Brain microvascular endothelial cell (primary cell): ENCODE measurements around the gene CNOT4.

Experiments
- DNase-seq: peaks from one replicate; pipeline ENCODE4 v3.0.0-alpha.2; 2020
- H3K27ac ChIP-seq: fragments of 250-450 bp; sonication (Bioruptor Pico); 2 replicates; pipeline ENCODE4 v1.5.1; 2020; ENCODE audit warnings: mild to moderate bottlenecking, moderate library complexity
- H3K27me3 ChIP-seq: fragments of 250-450 bp; sonication (Bioruptor Pico); replicated peaks from 2 replicates; pipeline ENCODE4 v1.5.1; 2020; ENCODE audit warnings: mild to moderate bottlenecking
- H3K36me3 ChIP-seq: fragments of 250-450 bp; sonication (Bioruptor Pico); replicated peaks from 2 replicates; pipeline ENCODE4 v1.5.1; 2020; ENCODE audit warnings: mild to moderate bottlenecking
- H3K4me3 ChIP-seq: 2 replicates; pipeline ENCODE4 v1.5.1; 2011; ENCODE audit warnings: low read depth, mild to moderate bottlenecking, control low read depth, low read length, moderate library complexity
- in situ Hi-C: cut with HindIII; loops from 2 replicates; pipeline ENCODE4 v1.10.0; 2017; ENCODE audit warnings: low sequenced_read_pairs, low pct_ligation_motif_present
- TF ChIP-seq, protein P1 (sequence below): IDR thresholded peaks from 2 replicates; pipeline ENCODE4 v1.5.1; 2011; ENCODE audit warnings: low read depth, mild to moderate bottlenecking, moderate library complexity, low read length, control low read depth, inconsistent platforms; ENCODE audit errors: missing control alignments

CNOT4 gene

DNA sequence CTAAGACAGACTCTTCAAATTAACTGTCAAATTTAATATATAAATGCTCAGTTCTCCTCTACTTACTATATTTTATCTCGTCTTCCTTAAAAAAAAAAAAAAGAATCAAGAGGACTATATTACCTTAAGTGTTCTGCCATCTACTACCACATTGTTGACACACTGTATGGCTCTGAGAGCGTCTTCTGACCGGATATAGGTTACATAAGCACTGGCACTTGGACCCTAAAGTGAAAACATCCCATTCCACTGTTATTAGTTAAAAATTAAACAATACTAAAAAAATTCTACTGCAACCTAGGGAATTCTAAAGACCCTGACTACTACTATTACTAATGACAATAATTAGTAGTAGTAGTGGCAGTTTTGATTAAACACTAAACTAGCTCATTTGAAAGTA is 95.7 kb downstream of the CNOT4 start:
- in situ Hi-C loops = no loop called here
- Histone ChIP-seq H3K27ac (no peak overlapping the region), H3K36me3 (no peaks in the 10 kb centered on the region), H3K27me3 (no peaks in the 10 kb centered on the region), H3K4me3 (no peak overlapping the region)
- DNase-seq = no peak
- TF ChIP-seq, protein P1, sequence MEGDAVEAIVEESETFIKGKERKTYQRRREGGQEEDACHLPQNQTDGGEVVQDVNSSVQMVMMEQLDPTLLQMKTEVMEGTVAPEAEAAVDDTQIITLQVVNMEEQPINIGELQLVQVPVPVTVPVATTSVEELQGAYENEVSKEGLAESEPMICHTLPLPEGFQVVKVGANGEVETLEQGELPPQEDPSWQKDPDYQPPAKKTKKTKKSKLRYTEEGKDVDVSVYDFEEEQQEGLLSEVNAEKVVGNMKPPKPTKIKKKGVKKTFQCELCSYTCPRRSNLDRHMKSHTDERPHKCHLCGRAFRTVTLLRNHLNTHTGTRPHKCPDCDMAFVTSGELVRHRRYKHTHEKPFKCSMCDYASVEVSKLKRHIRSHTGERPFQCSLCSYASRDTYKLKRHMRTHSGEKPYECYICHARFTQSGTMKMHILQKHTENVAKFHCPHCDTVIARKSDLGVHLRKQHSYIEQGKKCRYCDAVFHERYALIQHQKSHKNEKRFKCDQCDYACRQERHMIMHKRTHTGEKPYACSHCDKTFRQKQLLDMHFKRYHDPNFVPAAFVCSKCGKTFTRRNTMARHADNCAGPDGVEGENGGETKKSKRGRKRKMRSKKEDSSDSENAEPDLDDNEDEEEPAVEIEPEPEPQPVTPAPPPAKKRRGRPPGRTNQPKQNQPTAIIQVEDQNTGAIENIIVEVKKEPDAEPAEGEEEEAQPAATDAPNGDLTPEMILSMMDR = no peak

DNA sequence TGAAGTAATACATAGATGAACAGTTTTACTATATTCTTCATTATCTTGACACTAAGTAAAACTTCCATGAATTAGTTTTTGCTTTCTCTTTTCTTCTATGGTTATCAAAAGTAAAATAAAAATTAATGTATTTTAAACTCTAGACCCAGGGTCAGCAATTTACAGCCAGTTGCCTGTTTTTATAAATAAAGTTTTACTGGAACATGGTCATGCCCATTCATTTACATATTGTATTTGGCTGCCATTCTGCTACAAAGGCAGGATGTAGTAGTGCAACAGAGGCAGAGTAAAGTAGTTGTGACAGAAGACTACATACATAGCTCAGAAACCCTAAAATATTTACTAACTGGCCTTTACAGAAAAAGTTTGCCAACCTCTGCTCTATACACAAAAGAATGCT is 98.8 kb downstream of the CNOT4 start:
- H3K36me3 ChIP-seq = no peaks in the 10 kb centered on the region
- H3K27ac ChIP-seq = no peak overlapping the region
- TF ChIP-seq, protein P1 = no peak
- H3K4me3 ChIP-seq = no peak overlapping the region
- DNase-seq = no peak
- H3K27me3 ChIP-seq = no peaks in the 10 kb centered on the region
- in situ Hi-C loops = no loop called here

GRCh38 chr7:135410543-135410942 is 99.4 kb downstream of the CNOT4 start:
- Histone ChIP-seq H3K27me3 (no peaks in the 10 kb centered on the region), H3K27ac (no peak overlapping the region), H3K4me3 (no peak overlapping the region), H3K36me3 (no peaks in the 10 kb centered on the region)
- TF ChIP-seq, protein P1 = no peak
- in situ Hi-C loops = no loop called here
- DNase-seq = no peak

GRCh38 chr7:135409845-135410542 is 99.9 kb downstream of the CNOT4 start:
- H3K4me3 ChIP-seq = no peak overlapping the region
- in situ Hi-C loops = no loop called here

DNA sequence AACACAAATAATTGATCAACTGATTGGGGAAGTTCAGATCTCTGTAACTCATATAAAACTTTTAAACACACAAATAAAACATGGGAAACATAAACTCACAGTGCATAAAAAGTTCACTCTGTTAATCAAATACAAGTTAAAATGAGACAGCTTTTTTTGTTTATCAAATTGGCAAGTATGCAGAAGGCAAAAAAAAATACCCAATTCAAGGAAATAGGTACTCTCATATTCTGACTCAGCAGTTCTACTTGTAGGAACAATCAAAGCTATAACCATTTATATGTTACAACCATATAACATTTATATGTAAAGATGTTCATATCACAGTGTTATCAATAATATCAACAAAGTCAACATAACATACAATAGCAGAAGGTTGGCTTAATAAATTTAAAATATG is 102.0 kb downstream of the CNOT4 start:
- H3K4me3 ChIP-seq = no peak overlapping the region
- H3K27me3 ChIP-seq = no peaks in the 10 kb centered on the region
- no peak overlapping the region for H3K27ac ChIP-seq
- TF ChIP-seq, protein P1 = no peak
- DNase-seq = no peak
- in situ Hi-C loops = no loop called here
- H3K36me3 ChIP-seq = no peaks in the 10 kb centered on the region

More at GRCh38 chr7:135409845-135410542, 99.9 kb downstream of the CNOT4 start:
- H3K27ac ChIP-seq = no peak overlapping the region
- H3K36me3 ChIP-seq = no peaks in the 10 kb centered on the region
- no peak for DNase-seq
- TF ChIP-seq, protein P1 = no peak
- no peaks in the 10 kb centered on the region for H3K27me3 ChIP-seq

- Histone ChIP-seq H3K4me3 (no peak overlapping the region), H3K36me3 (no peaks in the 10 kb centered on the region), H3K27ac (no peak overlapping the region), H3K27me3 (no peaks in the 10 kb centered on the region)
- in situ Hi-C loops = no loop called here
- TF ChIP-seq, protein P1 = no peak
- DNase-seq = no peak
Measured at GRCh38 chr7:135406918-135407317, 103.0 kb downstream of the CNOT4 start.
